ENCODE measurements around the gene ATG9B. TPM values are rescaled to one million over a fixed set of nuclear protein-coding genes. Genes with fewer than 3 reads are reported as not detected.
A peak's percentile ranks its signal among the peaks of the same experiment; 100 is the strongest.

The ATG9B gene
- total and polyA plus RNA-seq, 2 donors (not counting 3 experiments of a cell fraction or from before 2014, with no cell fraction given): 0.04 TPM; not detected in 1

DNA sequence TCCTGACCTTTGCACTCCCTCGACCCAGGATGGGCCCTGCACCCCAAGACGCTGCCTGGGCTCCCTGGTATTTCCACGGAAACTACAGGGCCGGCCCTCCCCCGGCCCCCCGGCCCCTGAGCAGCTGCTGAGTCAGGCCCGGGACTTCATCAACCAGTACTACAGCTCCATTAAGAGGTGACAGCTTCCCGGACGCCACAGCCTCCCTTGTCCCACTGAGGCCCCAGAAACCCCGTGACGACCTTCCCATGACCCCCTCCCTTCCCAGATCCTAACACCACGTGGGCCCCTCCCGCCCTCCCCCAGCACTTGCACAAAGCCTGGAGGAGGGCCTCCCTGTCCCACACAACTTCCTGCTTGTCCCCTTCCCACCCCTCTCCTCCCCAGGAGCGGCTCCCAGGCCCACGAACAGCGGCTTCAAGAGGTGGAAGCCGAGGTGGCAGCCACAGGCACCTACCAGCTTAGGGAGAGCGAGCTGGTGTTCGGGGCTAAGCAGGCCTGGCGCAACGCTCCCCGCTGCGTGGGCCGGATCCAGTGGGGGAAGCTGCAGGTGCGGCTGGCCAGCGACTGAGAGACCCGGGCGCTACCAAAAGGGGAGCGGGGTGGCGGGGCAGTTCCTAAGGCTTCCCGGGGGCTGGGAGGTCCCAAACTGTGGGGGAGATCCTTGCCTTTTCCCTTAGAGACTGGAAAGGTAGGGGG lies 27.8 kb downstream of the ATG9B start:
- H4K20me1 ChIP-seq (replicated peaks; ENCODE audit: control insufficient read depth, extremely low read depth, insufficient read depth, low read length): no peaks in the 10 kb centered on the region
- TF ChIP-seq EZH2 (IDR thresholded peaks at IDR 0.05; ENCODE audit: borderline replicate concordance, low read depth, low read length, severe bottlenecking) (no peak), POLR2A (IDR thresholded peaks at IDR 0.05; ENCODE audit: low read depth, low read length) (no peak), MYC (IDR thresholded peaks at IDR 0.05; ENCODE audit: low read depth, low read length) (no peak), FOS (IDR thresholded peaks at IDR 0.05; ENCODE audit: borderline replicate concordance, insufficient read depth, low read length) (no peak), GATA2 (IDR thresholded peaks at IDR 0.05; ENCODE audit: insufficient read depth, insufficient read length, low read depth, low read length) (no peak), POLR2AphosphoS5 (IDR thresholded peaks at IDR 0.05; ENCODE audit: insufficient read depth, low read depth, low read length) (no peak)
- TF ChIP-seq, protein P1, sequence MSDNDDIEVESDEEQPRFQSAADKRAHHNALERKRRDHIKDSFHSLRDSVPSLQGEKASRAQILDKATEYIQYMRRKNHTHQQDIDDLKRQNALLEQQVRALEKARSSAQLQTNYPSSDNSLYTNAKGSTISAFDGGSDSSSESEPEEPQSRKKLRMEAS (IDR thresholded peaks at IDR 0.05; ENCODE audit: insufficient read depth, insufficient read length): no peak
- no peaks in the 10 kb centered on the region for H3K27me3 ChIP-seq (ENCODE audit: control insufficient read depth in 2 of 2, insufficient read depth in 2 of 2, low read length in 2 of 2)
- H3K27ac ChIP-seq (ENCODE audit: insufficient read depth, low read depth, low read length): no peak overlapping the region
- dilution Hi-C loops (cut with MboI; ENCODE audit: extremely low pct_ligation_motif_present, low sequenced_read_pairs): no loop called here
- intact Hi-C loops (cut with micrococcal nuclease): no loop called here
- H3K4me1 ChIP-seq (ENCODE audit: control insufficient read depth, extremely low read depth, insufficient read depth, low read length): peaks cover 28% of the 10 kb centered on the region
- H3K79me2 ChIP-seq (ENCODE audit: control insufficient read depth, insufficient read depth, low read length): peaks cover 7% of the 10 kb centered on the region
- H3K9ac ChIP-seq (replicated peaks; ENCODE audit: extremely low read depth, insufficient read depth, low read length): no peak overlapping the region
- POLR2A ChIA-PET: no interaction called here
- H3K9me1 ChIP-seq (replicated peaks; ENCODE audit: control insufficient read depth, extremely low read depth, insufficient read depth, low read length): no peaks in the 10 kb centered on the region
- H3K4me3 ChIP-seq (replicated peaks in 1 of 3; ENCODE audit: insufficient read depth in 1 of 3, low read depth in 1 of 3, low read length in 3 of 3): peak overlapping the region in 1 of 3 experiments; percentile 15
- H3K36me3 ChIP-seq (ENCODE audit: control insufficient read depth in 2 of 2, extremely low read depth in 1 of 2, insufficient read depth in 2 of 2, low read length in 2 of 2): peaks cover 0 to 28% of the 10 kb centered on the region in 2 experiments
- no peak overlapping the region for H3K4me2 ChIP-seq (ENCODE audit: insufficient read depth, low read length)
- no peaks in the 10 kb centered on the region for H3K9me3 ChIP-seq (replicated peaks; ENCODE audit: control insufficient read depth, insufficient read depth, low read length)
- CTCF ChIA-PET: interaction anchor here (1.0 to 2.3 kb wide), 2 partner anchors 11 to 13 kb away, joined by 4 to 10 read pairs; no protein-coding TSS in a partner anchor
- no peak overlapping the region for H2AFZ ChIP-seq (ENCODE audit: low read depth, low read length)
- no TSS peak for BruUV-seq (replicated peaks)
- DNase-seq (ENCODE audit: low read depth, low spot score): no peak
- FAIRE-seq: no peak
